Liver (tissue), 9 donors: Measurements from ENCODE around the gene PHC2. TPM values are rescaled to one million over a fixed set of nuclear protein-coding genes. Genes with fewer than 3 reads are reported as not detected.

Experiments used
- DNase-seq: peaks from one replicate; pipeline ENCODE4 v3.0.0-alpha.2; 2017; ENCODE audit warnings: low spot score
- H3K27ac ChIP-seq, 2 donors: one replicate each; pipeline ENCODE4 v1.7.0; 2013; ENCODE audit warnings: inconsistent platforms in 2 of 2, low read length in 2 of 2, control low read depth in 1 of 2, low read depth in 1 of 2, mild to moderate bottlenecking in 1 of 2
- H3K27me3 ChIP-seq, 4 donors: one replicate each; pipeline versions ENCODE4 v1.6.1 to v1.7.0; 2013; ENCODE audit warnings: low read length in 3 of 4, inconsistent platforms in 1 of 4, mild to moderate bottlenecking in 1 of 4, moderate library complexity in 1 of 4; ENCODE audit not compliant: control insufficient read depth in 4 of 4, insufficient read depth in 4 of 4
- H3K36me3 ChIP-seq, 4 donors: one replicate each; pipeline versions ENCODE4 v1.6.1 to v1.7.0; 2013; ENCODE audit warnings: low read length in 3 of 4, mild to moderate bottlenecking in 3 of 4, low read depth in 1 of 4, moderate library complexity in 1 of 4; ENCODE audit not compliant: control insufficient read depth in 4 of 4, insufficient read depth in 3 of 4
- H3K4me1 ChIP-seq, 4 donors: one replicate each; pipeline versions ENCODE4 v1.6.1 to v1.7.0; 2013; ENCODE audit warnings: low read length in 3 of 4, mild to moderate bottlenecking in 3 of 4, moderate library complexity in 1 of 4; ENCODE audit not compliant: control insufficient read depth in 4 of 4, insufficient read depth in 4 of 4
- H3K4me3 ChIP-seq, 3 donors: one replicate each; pipeline versions ENCODE4 v1.6.1 to v1.7.0; 2013; ENCODE audit warnings: low read length in 3 of 3, control low read depth in 1 of 3, low read depth in 1 of 3, mild to moderate bottlenecking in 1 of 3
- H3K9ac ChIP-seq, 2 donors: one replicate each; pipeline ENCODE4 v1.7.0; 2013; ENCODE audit warnings: low read length in 2 of 2, mild to moderate bottlenecking in 2 of 2, moderate library complexity in 2 of 2, control low read depth in 1 of 2, low read depth in 1 of 2
- H3K9me3 ChIP-seq, 4 donors: one replicate each; pipeline versions ENCODE4 v1.6.1 to v1.7.0; 2013; ENCODE audit warnings: low read length in 3 of 4; ENCODE audit not compliant: control insufficient read depth in 4 of 4
- CTCF ChIP-seq: fragments of 150-350 bp; IDR thresholded peaks from 2 replicates; pipeline ENCODE4 v1.5.1; 2017; ENCODE audit warnings: improper control_type of control experiment, low read depth, low read length; ENCODE audit not compliant: missing input control
- EGR1 ChIP-seq, 2 donors: IDR thresholded peaks; 2 replicates each; pipeline ENCODE4 v1.6.1; 2016 to 2018; ENCODE audit warnings: antibody characterized with exemption in 2 of 2, low read depth in 2 of 2
- FOXA1 ChIP-seq: IDR thresholded peaks from 2 replicates; pipeline ENCODE4 v1.6.1; 2016; ENCODE audit warnings: antibody characterized with exemption
- FOXA2 ChIP-seq: IDR thresholded peaks from 2 replicates; pipeline ENCODE4 v1.6.1; 2016; ENCODE audit warnings: antibody characterized with exemption
- GABPA ChIP-seq, 2 donors: IDR thresholded peaks in 1 of 2; conservative IDR thresholded peaks in 1 of 2; 2 replicates each; pipeline ENCODE4 v1.6.1; 2016; ENCODE audit warnings: antibody characterized with exemption in 2 of 2, mild to moderate bottlenecking in 1 of 2, moderate library complexity in 1 of 2
- HNF4A ChIP-seq, 2 donors: conservative IDR thresholded peaks; 2 replicates each; pipeline ENCODE4 v1.6.1; 2016; ENCODE audit warnings: antibody characterized with exemption in 2 of 2, mild to moderate bottlenecking in 2 of 2
- HNF4G ChIP-seq: IDR thresholded peaks from 2 replicates; pipeline ENCODE4 v1.6.1; 2016; ENCODE audit warnings: antibody characterized with exemption
- JUND ChIP-seq, 2 donors: IDR thresholded peaks; 2 replicates each; pipeline ENCODE4 v1.6.1; 2016; ENCODE audit warnings: antibody characterized with exemption in 2 of 2
- NR2F2 ChIP-seq: IDR thresholded peaks from 2 replicates; pipeline ENCODE4 v1.6.1; 2016; ENCODE audit warnings: antibody characterized with exemption
- RAD21 ChIP-seq, 2 donors: IDR thresholded peaks; 2 replicates each; pipeline ENCODE4 v1.6.1; 2016; ENCODE audit warnings: antibody characterized with exemption in 2 of 2, mild to moderate bottlenecking in 2 of 2
- RXRA ChIP-seq, 2 donors: IDR thresholded peaks; 2 replicates each; pipeline ENCODE4 v1.6.1; 2017 to 2018; ENCODE audit warnings: antibody characterized with exemption in 2 of 2, mild to moderate bottlenecking in 1 of 2
- SP1 ChIP-seq: IDR thresholded peaks from 2 replicates; pipeline ENCODE4 v1.6.1; 2018; ENCODE audit warnings: antibody characterized with exemption, mild to moderate bottlenecking
- TAF1 ChIP-seq: conservative IDR thresholded peaks from 2 replicates; pipeline ENCODE4 v1.6.1; 2016; ENCODE audit warnings: antibody characterized with exemption, mild to moderate bottlenecking
- ZBTB33 ChIP-seq: IDR thresholded peaks from 2 replicates; pipeline ENCODE4 v1.6.1; 2016; ENCODE audit warnings: antibody characterized with exemption
- WGBS: extraction: QIAGEN DNeasy Blood & Tissue Kit; methylation state at CpG from one replicate; pipeline ENCODE4 v1.1.7; 2013; 5-methylcytosine and 5-hydroxymethylcytosine counted together
- polyA plus RNA-seq, 2 donors: library from polyadenylated mRNA; stranded (reverse) in 1 of 2; unstranded in 1 of 2; fragments of 200-250 nt in 1 of 2; fragments of >200 nt in 1 of 2; fragmentation: Nextera tagmentation in 1 of 2; extraction: Ambion mirVana in 1 of 2; gene quantifications; one replicate each; pipeline versions ENCODE4 v1.2.1 to v1.2.3, GENCODE V29; 2013 to 2015
- total RNA-seq, 2 donors: library from RNA; depleted of rRNA; stranded (reverse); fragments of >200 nt; gene quantifications; one replicate each; pipeline ENCODE4 v1.2.3, GENCODE V29; 2014
- TF ChIP-seq, protein P1 (sequence below): IDR thresholded peaks from 2 replicates; pipeline ENCODE4 v1.6.1; 2016; ENCODE audit warnings: antibody characterized with exemption, mild to moderate bottlenecking
- TF ChIP-seq, protein P2 (sequence below): IDR thresholded peaks from 2 replicates; pipeline ENCODE4 v1.6.1; 2016; ENCODE audit warnings: antibody characterized with exemption
- donor health status: healthy.
- donor health status: healthy.
- donor health status: healthy.
- donor health status: healthy.
- donor health status: healthy.

The PHC2 gene
- total and polyA plus RNA-seq, 4 donors: 19.1 to 67.8 (median 44.7) TPM

- TF ChIP-seq NR2F2 (no peak), JUND (IDR thresholded peaks at IDR 0.05) (no peak), FOXA1 (no peak)
Measured at GRCh38 chr1:33392639-33393038, 38.3 kb downstream of the PHC2 start (continued).

GRCh38 chr1:33392206-33392605, 38.7 kb downstream of the PHC2 start:
- TF ChIP-seq RAD21 (IDR thresholded peaks at IDR 0.05) (no peak), NR2F2 (no peak), HNF4A (conservative IDR thresholded peaks at IDR 0.05) (no peak), HNF4G (no peak), CTCF (no peak), GABPA (IDR thresholded peaks at IDR 0.05 in 1 of 2, conservative IDR thresholded peaks at IDR 0.05 in 1 of 2) (no peak), ZBTB33 (no peak), FOXA2 (no peak)
- TF ChIP-seq, protein P1, sequence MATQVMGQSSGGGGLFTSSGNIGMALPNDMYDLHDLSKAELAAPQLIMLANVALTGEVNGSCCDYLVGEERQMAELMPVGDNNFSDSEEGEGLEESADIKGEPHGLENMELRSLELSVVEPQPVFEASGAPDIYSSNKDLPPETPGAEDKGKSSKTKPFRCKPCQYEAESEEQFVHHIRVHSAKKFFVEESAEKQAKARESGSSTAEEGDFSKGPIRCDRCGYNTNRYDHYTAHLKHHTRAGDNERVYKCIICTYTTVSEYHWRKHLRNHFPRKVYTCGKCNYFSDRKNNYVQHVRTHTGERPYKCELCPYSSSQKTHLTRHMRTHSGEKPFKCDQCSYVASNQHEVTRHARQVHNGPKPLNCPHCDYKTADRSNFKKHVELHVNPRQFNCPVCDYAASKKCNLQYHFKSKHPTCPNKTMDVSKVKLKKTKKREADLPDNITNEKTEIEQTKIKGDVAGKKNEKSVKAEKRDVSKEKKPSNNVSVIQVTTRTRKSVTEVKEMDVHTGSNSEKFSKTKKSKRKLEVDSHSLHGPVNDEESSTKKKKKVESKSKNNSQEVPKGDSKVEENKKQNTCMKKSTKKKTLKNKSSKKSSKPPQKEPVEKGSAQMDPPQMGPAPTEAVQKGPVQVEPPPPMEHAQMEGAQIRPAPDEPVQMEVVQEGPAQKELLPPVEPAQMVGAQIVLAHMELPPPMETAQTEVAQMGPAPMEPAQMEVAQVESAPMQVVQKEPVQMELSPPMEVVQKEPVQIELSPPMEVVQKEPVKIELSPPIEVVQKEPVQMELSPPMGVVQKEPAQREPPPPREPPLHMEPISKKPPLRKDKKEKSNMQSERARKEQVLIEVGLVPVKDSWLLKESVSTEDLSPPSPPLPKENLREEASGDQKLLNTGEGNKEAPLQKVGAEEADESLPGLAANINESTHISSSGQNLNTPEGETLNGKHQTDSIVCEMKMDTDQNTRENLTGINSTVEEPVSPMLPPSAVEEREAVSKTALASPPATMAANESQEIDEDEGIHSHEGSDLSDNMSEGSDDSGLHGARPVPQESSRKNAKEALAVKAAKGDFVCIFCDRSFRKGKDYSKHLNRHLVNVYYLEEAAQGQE: no peak
- TF ChIP-seq, protein P2, sequence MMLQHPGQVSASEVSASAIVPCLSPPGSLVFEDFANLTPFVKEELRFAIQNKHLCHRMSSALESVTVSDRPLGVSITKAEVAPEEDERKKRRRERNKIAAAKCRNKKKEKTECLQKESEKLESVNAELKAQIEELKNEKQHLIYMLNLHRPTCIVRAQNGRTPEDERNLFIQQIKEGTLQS: no peak
- DNase-seq: no peak
- Histone ChIP-seq H3K4me3 (no peak overlapping the region), H3K9me3 (no peaks in the 10 kb centered on the region), H3K27ac (no peak overlapping the region), H3K9ac (no peak overlapping the region), H3K36me3 (no peaks in the 10 kb centered on the region), H3K27me3 (no peaks in the 10 kb centered on the region), H3K4me1 (no peaks in the 10 kb centered on the region)
- WGBS: 87% methylated on average over 8 of the region's 8 CpGs

GRCh38 chr1:33391343-33392078, 39.4 kb downstream of the PHC2 start:
- Histone ChIP-seq H3K9me3 (no peaks in the 10 kb centered on the region), H3K27me3 (no peaks in the 10 kb centered on the region), H3K27ac (no peak overlapping the region), H3K4me1 (no peaks in the 10 kb centered on the region), H3K9ac (no peak overlapping the region), H3K4me3 (no peak overlapping the region), H3K36me3 (no peaks in the 10 kb centered on the region)
- 69% methylated on average over 8 of the region's 8 CpGs for WGBS
- DNase-seq: no peak
- no peak for TF ChIP-seq EGR1 (IDR thresholded peaks at IDR 0.05; ENCODE audit: low read depth in 2 of 2)
- TF ChIP-seq, protein P1: no peak
- TF ChIP-seq RXRA (IDR thresholded peaks at IDR 0.05): no peak
- TF ChIP-seq HNF4G: no peak
- no peak for TF ChIP-seq HNF4A (conservative IDR thresholded peaks at IDR 0.05)
- no peak for TF ChIP-seq JUND (IDR thresholded peaks at IDR 0.05)
- TF ChIP-seq SP1: no peak
- no peak for TF ChIP-seq FOXA1
- no peak for TF ChIP-seq TAF1
- no peak for TF ChIP-seq ZBTB33
- no peak for TF ChIP-seq RAD21 (IDR thresholded peaks at IDR 0.05)
- no peak for TF ChIP-seq FOXA2
